C1 segment of cervical spinal cord (tissue), 14 donors: ENCODE results near the gene UPK2.

ENCODE experiments used
- DNase-seq, 14 donors: peaks; one replicate each; lab custom pipeline; 2025; lab: John Stamatoyannopoulos, UW

UPK2 gene

DNA sequence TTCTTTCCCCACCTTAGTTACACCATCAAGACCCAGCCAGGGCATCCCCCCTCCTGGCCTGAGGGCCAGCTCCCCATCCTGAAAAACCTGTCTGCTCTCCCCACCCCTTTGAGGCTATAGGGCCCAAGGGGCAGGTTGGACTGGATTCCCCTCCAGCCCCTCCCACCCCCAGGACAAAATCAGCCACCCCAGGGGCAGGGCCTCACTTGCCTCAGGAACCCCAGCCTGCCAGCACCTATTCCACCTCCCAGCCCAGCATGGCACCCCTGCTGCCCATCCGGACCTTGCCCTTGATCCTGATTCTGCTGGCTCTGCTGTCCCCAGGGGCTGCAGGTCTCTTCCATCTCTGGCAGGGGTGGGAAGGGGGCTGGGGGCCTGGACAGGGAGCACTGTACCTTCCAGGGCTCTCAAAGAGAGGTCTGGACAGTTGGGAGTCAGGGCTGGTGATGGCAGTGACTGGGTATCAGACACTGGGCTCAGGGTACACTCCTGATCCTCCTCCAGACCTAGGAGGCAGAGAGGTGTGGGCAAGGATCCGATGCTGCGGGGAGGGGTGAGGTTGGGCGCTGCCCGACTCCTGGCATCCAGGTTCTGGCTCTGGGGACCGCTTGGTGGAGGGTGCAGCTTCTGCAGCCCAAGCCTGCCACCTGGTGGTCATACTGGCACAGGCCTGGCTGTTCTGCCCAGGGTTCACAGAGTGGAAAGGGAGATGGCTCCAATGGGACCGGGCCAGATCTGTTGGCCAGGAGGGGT is at the start of gene UPK2:
Gene UPK2 (plus strand): TSS at position 205 of the 753 bp plus-strand sequence. CDS start 53 bp downstream, at position 258.
- peak; percentile 18 to 84 (median 71) for DNase-seq

DNA sequence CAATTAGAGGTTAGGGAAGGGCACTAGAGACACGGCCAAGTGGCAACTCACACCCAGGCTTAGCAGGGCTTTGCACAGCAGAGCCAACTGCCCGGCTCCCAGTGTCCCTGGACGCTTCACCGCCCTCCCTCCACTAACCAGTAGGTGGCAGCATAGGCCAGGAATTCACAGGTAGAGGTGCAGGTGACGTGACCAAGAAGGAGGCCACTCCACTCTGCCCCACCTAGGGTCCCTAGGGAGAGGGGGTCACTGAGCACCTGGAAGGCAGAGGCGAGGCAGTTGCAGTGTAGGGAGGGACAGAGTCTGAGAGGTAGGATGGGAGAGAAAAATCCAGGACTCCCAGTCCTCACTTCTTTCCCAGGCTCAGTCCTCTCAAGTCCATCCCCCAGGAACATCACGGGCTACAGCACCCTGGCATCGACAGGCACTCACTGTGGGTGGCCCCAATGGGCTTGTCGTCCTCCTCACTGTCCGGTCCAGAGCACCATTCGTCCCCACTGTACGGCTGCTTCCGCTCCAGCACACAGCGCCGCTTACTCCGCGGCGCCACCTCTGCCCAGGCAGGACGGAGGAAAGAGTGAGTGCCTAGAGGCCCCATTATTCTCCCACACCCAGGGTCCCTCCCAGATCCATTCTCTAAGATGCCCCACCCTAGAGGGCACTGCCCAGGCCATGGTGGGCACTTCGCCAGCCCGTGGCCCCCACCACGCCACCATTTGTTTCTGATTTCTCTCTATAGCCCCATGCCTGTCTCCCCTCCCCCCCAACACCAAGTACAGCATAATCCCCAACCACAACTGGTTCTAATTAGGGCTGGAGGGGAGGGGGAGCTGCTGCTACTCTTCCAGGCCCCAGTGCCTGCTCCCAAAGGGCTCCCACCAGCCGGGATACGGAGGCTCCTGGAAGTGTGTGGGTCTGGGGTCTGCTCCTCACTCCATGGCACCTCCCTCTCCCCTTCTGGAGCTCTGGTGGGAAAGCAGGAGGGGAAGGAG is 48.8 kb upstream of the UPK2 start:
- DNase-seq, result peak; percentile 33 to 84 (median 78)

DNA sequence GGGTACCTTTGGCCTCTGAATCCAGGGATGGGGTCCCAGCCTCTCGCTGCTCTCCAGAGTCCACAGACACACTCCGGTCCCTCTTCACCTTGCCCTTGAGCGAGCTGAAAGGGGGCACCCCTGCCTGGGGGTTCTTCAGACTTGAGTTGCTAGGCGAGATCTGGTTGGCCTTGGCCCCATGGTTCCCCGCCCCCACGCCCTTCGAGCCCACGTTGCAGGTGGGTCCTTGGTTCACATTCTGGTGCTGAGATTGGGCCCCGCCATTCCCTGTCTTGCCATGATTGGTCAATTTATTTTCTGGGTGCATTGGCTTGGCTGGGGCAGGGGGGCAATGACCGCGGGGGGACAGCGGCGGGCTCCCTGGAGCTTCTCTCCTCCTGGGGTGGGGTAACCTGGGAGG is 47.8 kb upstream of the UPK2 start:
- DNase-seq, result no peak

DNA sequence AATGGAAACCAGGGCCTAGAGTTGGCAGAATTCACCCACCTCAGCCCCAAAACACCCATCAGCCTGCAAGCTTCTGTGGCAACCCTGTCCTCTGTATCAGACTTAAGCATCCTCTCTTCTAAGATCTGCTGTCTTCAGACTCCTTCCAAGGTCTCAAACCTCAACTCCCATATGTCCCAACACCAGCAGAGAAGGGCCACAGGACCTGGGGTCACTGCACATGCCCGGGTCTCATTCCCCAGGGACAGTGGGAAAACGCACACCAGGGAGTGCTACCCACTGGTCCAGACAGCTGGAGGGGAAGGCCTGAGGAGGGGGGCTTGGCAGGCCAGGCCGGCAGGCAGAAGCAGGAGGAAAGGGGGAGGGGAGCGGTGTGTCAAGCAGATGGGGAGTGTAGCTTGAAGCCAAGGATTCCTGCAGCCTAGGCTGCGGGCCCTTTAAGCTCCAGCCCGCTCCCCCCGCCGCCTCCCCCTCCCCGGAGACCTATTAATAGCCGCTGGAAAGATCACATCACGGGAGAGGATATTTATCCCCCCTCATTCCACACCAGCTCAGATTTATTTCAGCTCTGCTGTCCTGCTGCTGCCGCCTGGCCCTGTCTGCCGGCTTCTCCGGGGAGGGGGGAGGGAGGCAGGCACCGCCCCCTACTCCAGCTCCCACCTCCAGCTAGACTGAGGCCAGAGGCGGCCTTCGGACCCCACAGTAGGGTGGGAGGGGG is 47.0 kb upstream of the UPK2 start:
- peak in 8 of 14 donors; percentile 21 to 82 (median 40) for DNase-seq

GRCh38 chr11:118909619-118910308 is 46.3 kb upstream of the UPK2 start:
- DNase-seq, result no peak

DNA sequence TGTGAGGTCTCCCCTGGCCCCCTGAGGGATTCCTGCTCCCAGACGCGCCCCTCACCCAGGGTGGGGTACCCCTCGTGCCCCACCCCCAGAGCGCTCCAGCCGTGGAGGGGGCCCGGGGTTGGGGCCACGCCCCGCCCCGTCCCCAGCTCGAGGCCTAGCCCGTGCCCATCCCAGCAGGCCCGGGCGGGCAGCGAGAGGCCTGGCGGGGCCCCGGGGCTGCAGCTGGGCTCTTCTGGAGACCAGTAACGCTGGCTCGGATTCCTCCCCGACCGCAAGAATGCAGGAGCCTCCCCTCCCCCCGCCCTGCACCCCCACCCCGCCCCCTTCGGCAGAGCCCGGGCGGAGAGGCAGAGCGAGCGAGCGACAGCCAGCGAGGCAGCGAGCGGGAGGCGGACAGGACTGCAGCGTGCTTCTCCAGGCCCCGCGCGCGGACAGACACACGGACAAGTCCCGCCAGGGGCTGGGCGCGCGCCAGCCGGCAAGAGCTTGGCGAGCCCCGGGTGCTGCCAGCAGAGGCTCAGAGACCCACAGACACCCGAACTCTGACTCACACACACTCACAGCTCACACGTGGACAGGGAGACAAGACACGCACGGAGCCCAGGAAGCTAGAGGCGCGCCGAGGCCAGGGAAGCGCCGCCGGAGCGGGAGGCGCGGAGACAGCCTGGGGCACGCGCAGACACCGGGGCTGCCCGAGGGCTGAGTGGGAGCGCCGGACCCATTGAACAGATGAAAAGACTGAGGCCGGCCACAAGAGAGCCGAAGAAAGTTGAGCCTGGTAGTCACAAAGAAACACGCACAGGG is 45.6 kb upstream of the UPK2 start:
- peak in 10 of 14 donors; percentile 34 to 80 (median 45) for DNase-seq

- DNase-seq, result no peak
Measured at GRCh38 chr11:118911113-118911879, 44.8 kb upstream of the UPK2 start.

- DNase-seq, result peak in 4 of 14 donors; percentile 16 to 82 (median 47)
Measured at GRCh38 chr11:118911880-118912741, 44.0 kb upstream of the UPK2 start.

GRCh38 chr11:118912742-118913410 is 43.2 kb upstream of the UPK2 start:
- DNase-seq, result no peak

- DNase-seq, result peak in 8 of 14 donors; percentile 26 to 72 (median 58)
Measured at GRCh38 chr11:118913411-118914125, 42.5 kb upstream of the UPK2 start.

DNA sequence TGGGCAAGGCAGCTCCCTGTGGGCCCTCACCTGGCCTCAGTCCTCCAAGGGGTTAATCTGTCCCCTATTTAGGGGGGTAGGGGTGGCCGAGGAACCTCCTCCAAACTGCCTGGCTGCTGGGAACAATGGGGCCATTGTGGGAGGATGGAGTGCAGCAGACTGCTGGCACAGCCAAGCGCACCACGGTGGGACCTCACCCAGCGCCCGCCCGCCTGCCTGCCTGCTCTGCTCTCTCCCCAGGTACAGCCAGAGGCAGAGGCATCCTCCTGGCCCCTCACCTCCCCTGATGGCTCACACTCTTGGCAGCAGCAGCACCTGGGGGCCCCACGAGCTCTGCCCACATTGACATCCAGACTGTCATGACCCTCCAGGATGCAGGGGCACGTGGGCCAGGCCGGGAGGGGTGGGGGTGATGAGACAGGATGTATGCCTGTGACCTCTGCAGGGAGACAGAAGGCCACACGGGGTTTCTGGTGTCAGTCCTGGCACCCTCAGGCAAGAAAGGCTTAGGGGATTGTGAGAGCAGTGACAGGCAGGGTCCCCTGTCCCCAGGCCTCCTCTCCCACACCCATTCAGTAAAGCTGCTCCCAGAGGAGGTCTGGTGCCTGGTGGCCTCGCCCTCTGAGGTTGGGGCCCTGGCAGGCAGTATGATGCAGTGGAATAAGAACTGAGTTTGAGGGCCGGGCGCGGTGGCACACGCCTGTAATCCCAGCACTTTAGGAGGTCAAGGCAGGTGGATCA is 41.8 kb upstream of the UPK2 start:
- DNase-seq, result peak in 9 of 14 donors; percentile 26 to 58 (median 50)

GRCh38 chr11:118914987-118915386 is 41.1 kb upstream of the UPK2 start:
- no peak for DNase-seq

- peak in 1 of 14 donors; percentile 20 for DNase-seq
Measured at GRCh38 chr11:118915396-118915795, 40.7 kb upstream of the UPK2 start.

DNA sequence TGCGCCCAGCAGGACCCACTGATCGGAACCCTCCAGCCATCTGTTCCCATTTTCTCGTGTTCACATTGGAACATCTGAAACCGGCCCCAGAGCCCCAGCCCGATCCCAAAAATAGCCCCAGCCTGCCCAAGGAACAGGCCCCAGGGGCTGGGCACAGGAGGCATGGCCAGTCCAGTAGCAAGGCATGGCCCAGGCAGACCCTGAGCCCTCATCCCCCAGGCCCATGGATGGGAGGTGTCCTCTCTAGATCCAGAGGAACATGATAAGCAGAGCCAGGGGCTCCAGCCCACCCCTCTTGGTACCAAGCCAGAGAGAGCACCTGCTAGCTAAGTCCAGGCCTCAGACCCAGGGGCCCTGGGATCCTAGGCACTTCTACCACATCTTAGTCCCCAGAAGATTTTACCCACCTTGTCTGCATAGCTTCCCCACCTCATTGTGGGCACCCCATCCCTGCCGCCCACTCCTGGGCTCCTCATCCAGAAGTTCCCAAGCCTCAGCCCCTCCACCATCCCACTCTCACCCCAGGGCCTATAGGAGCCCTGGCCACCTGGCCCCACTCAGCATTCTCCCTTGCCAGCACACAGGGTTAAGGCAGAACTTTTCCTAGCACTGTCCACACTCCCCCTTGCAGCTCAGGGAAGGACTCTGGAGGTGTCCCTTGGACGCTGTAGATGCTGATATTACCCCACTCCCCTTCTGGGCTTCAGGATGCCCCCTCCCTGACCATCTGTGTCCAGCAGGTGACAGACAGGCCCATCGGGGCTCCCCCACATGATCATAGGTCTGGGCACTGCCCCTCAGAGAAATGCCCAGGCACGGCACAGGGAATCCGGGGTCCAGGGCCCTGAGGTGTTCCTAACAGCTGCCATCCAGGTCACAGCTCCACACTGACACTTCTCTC is 39.9 kb upstream of the UPK2 start:
- peak in 1 of 14 donors; percentile 71 for DNase-seq

DNA sequence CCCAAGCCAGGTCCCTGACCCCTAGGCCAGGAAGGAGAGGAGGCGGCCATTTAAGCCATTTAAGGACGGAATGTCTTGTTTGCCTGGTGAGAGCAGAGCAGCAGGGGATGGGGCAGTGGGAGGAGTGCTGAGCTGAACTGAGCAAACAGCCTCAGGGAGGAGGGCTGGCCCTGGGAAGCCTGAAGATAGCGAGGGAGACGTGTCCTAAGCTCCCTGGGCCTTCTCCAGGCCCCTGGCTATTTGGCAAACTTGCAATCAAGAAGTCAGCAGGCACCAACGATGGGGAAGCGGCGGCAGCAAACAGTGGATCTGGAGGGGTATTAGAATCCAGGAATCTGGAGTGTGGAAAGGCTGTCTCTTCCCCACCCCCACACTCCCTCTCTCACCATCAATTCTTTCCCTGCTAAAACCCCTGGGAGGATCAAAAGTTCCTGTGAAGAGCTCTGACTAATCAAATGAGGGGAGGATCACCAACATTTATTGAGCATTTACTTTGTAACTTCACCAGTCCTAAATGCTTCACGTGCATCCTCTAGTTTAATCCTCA is 39.2 kb upstream of the UPK2 start:
- DNase-seq, result peak in 1 of 14 donors; percentile 47
